SK-N-SH (cell line): Measurements from ENCODE around the gene BMPR1A. TPM values are rescaled to one million over a fixed set of nuclear protein-coding genes. Genes with fewer than 3 reads are reported as not detected.

Experiments used
- CTCF ChIA-PET: fragments of 300-600, 350-600 bp; formaldehyde crosslinking; extraction: SDS; loops from one replicate; lab custom pipeline; 2021; lab: Yijun Ruan, JAX
- POLR2A ChIA-PET: fragments of 350-600 bp; sonication (Branson Sonifier 250); formaldehyde crosslinking; extraction: SDS; loops from one replicate; lab custom pipeline; 2020; ENCODE audit warnings: antibody characterized with exemption, inconsistent platforms; lab: Yijun Ruan, JAX
- DNase-seq: peaks from one replicate; pipeline ENCODE4 v3.0.0; 2012
- H2AFZ ChIP-seq: fragments of 200-600 bp; sonication (generic); 2 replicates; pipeline ENCODE4 v1.8.1; 2016; ENCODE audit warnings: antibody characterized with exemption, mild to moderate bottlenecking, low read depth
- H3F3A ChIP-seq: fragments of 200-600 bp; sonication (generic); replicated peaks from 2 replicates; pipeline ENCODE3; 2016; ENCODE audit warnings: antibody characterized with exemption, mild to moderate bottlenecking; ENCODE audit not compliant: insufficient read depth
- H3K27ac ChIP-seq, 2 experiments: fragments of 200-500 bp in 1 of 2; fragments of 200-600 bp in 1 of 2; sonication (Bioruptor generic) in 1 of 2; sonication (generic), shearing (Covaris generic) in 1 of 2; 2 replicates each; pipeline versions ENCODE4 v1.5.1 to v1.6.1; 2014 to 2016; ENCODE audit warnings: low read depth in 2 of 2, inconsistent platforms in 1 of 2, low read length in 1 of 2, mild to moderate bottlenecking in 1 of 2, mixed read lengths in 1 of 2
- H3K27me3 ChIP-seq: fragments of 200-600 bp; sonication (generic), shearing (Covaris generic); 2 replicates; pipeline ENCODE4 v1.6.1; 2016; ENCODE audit warnings: mixed run types; ENCODE audit not compliant: insufficient read depth
- H3K36me3 ChIP-seq, 2 experiments: fragments of 200-500 bp in 1 of 2; fragments of 200-600 bp in 1 of 2; sonication (Bioruptor generic) in 1 of 2; sonication (generic) in 1 of 2; replicated peaks in 1 of 2; 2 replicates each; pipeline versions ENCODE3 to v1.5.1; 2014 to 2016; ENCODE audit warnings: low read length in 1 of 2, mild to moderate bottlenecking in 1 of 2; ENCODE audit not compliant: insufficient read depth in 2 of 2, control insufficient read depth in 1 of 2
- H3K4me1 ChIP-seq, 2 experiments: fragments of 200-500 bp in 1 of 2; fragments of 200-600 bp in 1 of 2; sonication (Bioruptor generic) in 1 of 2; sonication (generic), shearing (Covaris generic) in 1 of 2; 2 replicates each; pipeline versions ENCODE4 v1.5.1 to v1.6.1; 2014 to 2016; ENCODE audit warnings: low read depth in 1 of 2, low read length in 1 of 2, mixed run types in 1 of 2; ENCODE audit not compliant: insufficient read depth in 2 of 2, control insufficient read depth in 1 of 2
- H3K4me2 ChIP-seq: fragments of 200-600 bp; sonication (generic), shearing (Covaris generic); 2 replicates; pipeline ENCODE4 v1.6.1; 2017; ENCODE audit warnings: mixed run types
- H3K4me3 ChIP-seq, 2 experiments: fragments of 200-500 bp in 1 of 2; fragments of 200-600 bp in 1 of 2; sonication (Bioruptor generic) in 1 of 2; sonication (generic), shearing (Covaris generic) in 1 of 2; 2 replicates each; pipeline versions ENCODE4 v1.5.1 to v1.8.1; 2014 to 2016; ENCODE audit warnings: low read depth in 2 of 2, inconsistent platforms in 1 of 2, low read length in 1 of 2, mild to moderate bottlenecking in 1 of 2, mixed read lengths in 1 of 2, moderate library complexity in 1 of 2
- H3K79me2 ChIP-seq: fragments of 200-600 bp; sonication (generic); 2 replicates; pipeline ENCODE4 v1.8.1; 2017; ENCODE audit warnings: mild to moderate bottlenecking; ENCODE audit not compliant: insufficient read depth
- H3K9ac ChIP-seq: fragments of 200-600 bp; sonication (generic); 2 replicates; pipeline ENCODE4 v1.6.1; 2017; ENCODE audit warnings: mixed run types
- H3K9me2 ChIP-seq: fragments of 200-600 bp; sonication (generic); 2 replicates; pipeline ENCODE4 v1.6.1; 2017; ENCODE audit warnings: mixed run types
- H3K9me3 ChIP-seq: fragments of 200-600 bp; sonication (generic); 2 replicates; pipeline ENCODE4 v1.6.1; 2017; ENCODE audit warnings: mixed run types, mild to moderate bottlenecking, moderate library complexity
- H4K20me1 ChIP-seq: fragments of 200-600 bp; sonication (generic); 2 replicates; pipeline ENCODE4 v1.6.1; 2017; ENCODE audit warnings: mild to moderate bottlenecking, mixed run types; ENCODE audit not compliant: insufficient read depth
- FOSL2 ChIP-seq: IDR thresholded peaks from 2 replicates; pipeline ENCODE4 v1.4.0; 2012; ENCODE audit warnings: low read depth, mild to moderate bottlenecking, moderate library complexity, borderline replicate concordance
- FOXJ3 ChIP-seq: sonication (generic); formaldehyde crosslinking; IDR thresholded peaks from 2 replicates; pipeline ENCODE4 v1.5.1; 2020; ENCODE audit warnings: mild to moderate bottlenecking, missing genetic modification reagents
- GABPA ChIP-seq: IDR thresholded peaks from 2 replicates; pipeline ENCODE4 v1.4.0; 2012; ENCODE audit warnings: low read depth, mild to moderate bottlenecking
- GATA2 ChIP-seq: sonication (generic); formaldehyde crosslinking; IDR thresholded peaks from 2 replicates; pipeline ENCODE4 v1.5.0; 2020; ENCODE audit warnings: mild to moderate bottlenecking, missing genetic modification reagents
- MXI1 ChIP-seq: IDR thresholded peaks from 2 replicates; pipeline ENCODE4 v1.6.1; 2012; ENCODE audit warnings: mild to moderate bottlenecking, low read depth, low read length, improper control_type of control experiment
- NRF1 ChIP-seq: IDR thresholded peaks from 2 replicates; pipeline ENCODE4 v1.6.1; 2012; ENCODE audit warnings: low read depth, mild to moderate bottlenecking, low read length
- SMC3 ChIP-seq: IDR thresholded peaks from 2 replicates; pipeline ENCODE4 v1.6.1; 2012; ENCODE audit warnings: low read depth, low read length, improper control_type of control experiment
- TAF1 ChIP-seq: IDR thresholded peaks from 2 replicates; pipeline ENCODE4 v1.6.1; 2012; ENCODE audit warnings: low read depth, mild to moderate bottlenecking, low read length, moderate library complexity, borderline replicate concordance
- WGBS: methylation state at CpG from one replicate; pipeline ENCODE4 v1.1.6; 2017; ENCODE audit warnings: low lambda C conversion rate; 5-methylcytosine and 5-hydroxymethylcytosine counted together
- polyA plus RNA-seq, 3 experiments: library from polyadenylated mRNA; depleted of rRNA; stranded (reverse); fragments of >200 nt; gene quantifications; 2 replicates each; pipeline ENCODE4 v1.2.3, GENCODE V29; 2012
- TF ChIP-seq, protein P1 (sequence below): IDR thresholded peaks from 2 replicates; pipeline ENCODE4 v1.4.0; 2012; ENCODE audit warnings: low read depth, borderline replicate concordance
- TF ChIP-seq, protein P2 (sequence below): fragments of 200-600 bp; sonication (generic); IDR thresholded peaks from 2 replicates; pipeline ENCODE4 v1.6.1; 2017; ENCODE audit warnings: antibody characterized with exemption, mild to moderate bottlenecking, moderate library complexity
- TF ChIP-seq, protein P3 (sequence below): IDR thresholded peaks from 2 replicates; pipeline ENCODE4; 2012

BMPR1A gene
- polyA plus RNA-seq, 1 of the 3 experiments (the other 2 are of a cell fraction): 12.7 TPM

- no peak overlapping the region for H3K4me2 ChIP-seq
- H3K4me3 ChIP-seq: no peak overlapping the region
- peaks cover 6 to 11% of the 10 kb centered on the region in 2 experiments; a peak in 2 of 4 replicates for H3K4me1 ChIP-seq
- H3K9me3 ChIP-seq: no peaks in the 10 kb centered on the region
- H3K9me2 ChIP-seq: no peaks in the 10 kb centered on the region
- POLR2A ChIA-PET: no interaction called here
- H3K27ac ChIP-seq: no peak overlapping the region
- 83% methylated on average over 7 of the region's 16 CpGs for WGBS
- CTCF ChIA-PET: interaction anchor here (1.4 to 2.6 kb wide), 3 partner anchors 9 to 16 kb away, joined by 6 to 9 read pairs (median 7); no protein-coding TSS in a partner anchor
- no peaks in the 10 kb centered on the region for H3K79me2 ChIP-seq
- H3K27me3 ChIP-seq: no peaks in the 10 kb centered on the region
- no peaks in the 10 kb centered on the region for H4K20me1 ChIP-seq
- H3F3A ChIP-seq: no peaks in the 10 kb centered on the region
- H3K36me3 ChIP-seq: no peaks in the 10 kb centered on the region
- no peak overlapping the region for H2AFZ ChIP-seq
- no peak overlapping the region for H3K9ac ChIP-seq
- no peak for TF ChIP-seq GATA2
- no peak for TF ChIP-seq GABPA
- TF ChIP-seq MXI1: no peak
- no peak for DNase-seq
Observed at GRCh38 chr10:86955501-86956194, 199.2 kb downstream of the BMPR1A start.

DNA sequence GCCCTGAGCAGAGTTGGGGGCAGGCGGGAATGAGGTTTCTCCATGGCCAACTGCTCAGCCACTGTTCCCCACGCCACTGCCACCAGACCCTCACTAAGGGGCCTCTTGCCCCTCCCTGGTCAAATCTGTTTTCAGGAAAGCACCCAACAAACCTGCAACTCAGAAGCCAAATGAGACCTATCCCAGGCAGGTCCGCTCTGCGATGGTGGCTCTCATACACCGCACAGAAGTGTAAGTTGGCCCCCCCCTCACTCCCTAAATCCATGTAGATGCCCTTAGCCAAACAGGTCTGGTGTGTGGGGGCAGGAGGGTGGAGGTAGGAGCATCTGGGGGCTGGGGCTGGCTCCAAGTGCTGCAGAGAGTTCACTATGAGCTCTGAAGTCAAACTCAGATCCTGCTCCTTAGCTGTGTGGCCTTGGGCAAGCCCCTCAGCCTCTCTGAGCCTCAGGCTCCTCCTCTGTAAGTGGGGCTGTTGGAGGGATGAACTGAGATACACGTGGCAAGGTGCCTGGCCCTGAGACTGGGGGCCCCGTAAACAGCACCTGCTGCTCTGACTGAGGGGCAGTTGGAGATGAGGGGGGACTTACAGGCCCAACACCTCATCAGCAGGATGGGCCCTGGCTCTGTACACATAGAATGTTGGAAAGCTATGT, 199.9 kb downstream of the BMPR1A start:
- Histone ChIP-seq H3K9me3 (no peaks in the 10 kb centered on the region), H3K4me1 (peaks cover 6 to 11% of the 10 kb centered on the region in 2 experiments; a peak in 2 of 4 replicates), H3K36me3 (no peaks in the 10 kb centered on the region), H3K4me2 (no peak overlapping the region), H3K27me3 (no peaks in the 10 kb centered on the region), H3K9me2 (no peaks in the 10 kb centered on the region), H4K20me1 (no peaks in the 10 kb centered on the region), H3F3A (no peaks in the 10 kb centered on the region), H3K4me3 (no peak overlapping the region), H3K27ac (no peak overlapping the region), H3K9ac (no peak overlapping the region), H2AFZ (no peak overlapping the region), H3K79me2 (no peaks in the 10 kb centered on the region)
- CTCF ChIA-PET: interaction anchor here (2.0 to 2.6 kb wide), 2 partner anchors 10 to 16 kb away, joined by 7 to 9 read pairs; no protein-coding TSS in a partner anchor
- POLR2A ChIA-PET: no interaction called here
- DNase-seq: no peak
- WGBS: 91% methylated on average over 6 of the region's 7 CpGs
- TF ChIP-seq GABPA: no peak
- TF ChIP-seq FOXJ3 (CRISPR knock-in tag): no peak
- no peak for TF ChIP-seq FOSL2
- TF ChIP-seq SMC3: no peak
- TF ChIP-seq, protein P1, sequence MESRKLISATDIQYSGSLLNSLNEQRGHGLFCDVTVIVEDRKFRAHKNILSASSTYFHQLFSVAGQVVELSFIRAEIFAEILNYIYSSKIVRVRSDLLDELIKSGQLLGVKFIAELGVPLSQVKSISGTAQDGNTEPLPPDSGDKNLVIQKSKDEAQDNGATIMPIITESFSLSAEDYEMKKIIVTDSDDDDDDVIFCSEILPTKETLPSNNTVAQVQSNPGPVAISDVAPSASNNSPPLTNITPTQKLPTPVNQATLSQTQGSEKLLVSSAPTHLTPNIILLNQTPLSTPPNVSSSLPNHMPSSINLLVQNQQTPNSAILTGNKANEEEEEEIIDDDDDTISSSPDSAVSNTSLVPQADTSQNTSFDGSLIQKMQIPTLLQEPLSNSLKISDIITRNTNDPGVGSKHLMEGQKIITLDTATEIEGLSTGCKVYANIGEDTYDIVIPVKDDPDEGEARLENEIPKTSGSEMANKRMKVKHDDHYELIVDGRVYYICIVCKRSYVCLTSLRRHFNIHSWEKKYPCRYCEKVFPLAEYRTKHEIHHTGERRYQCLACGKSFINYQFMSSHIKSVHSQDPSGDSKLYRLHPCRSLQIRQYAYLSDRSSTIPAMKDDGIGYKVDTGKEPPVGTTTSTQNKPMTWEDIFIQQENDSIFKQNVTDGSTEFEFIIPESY: no peak
- no peak for TF ChIP-seq NRF1
- TF ChIP-seq, protein P2, sequence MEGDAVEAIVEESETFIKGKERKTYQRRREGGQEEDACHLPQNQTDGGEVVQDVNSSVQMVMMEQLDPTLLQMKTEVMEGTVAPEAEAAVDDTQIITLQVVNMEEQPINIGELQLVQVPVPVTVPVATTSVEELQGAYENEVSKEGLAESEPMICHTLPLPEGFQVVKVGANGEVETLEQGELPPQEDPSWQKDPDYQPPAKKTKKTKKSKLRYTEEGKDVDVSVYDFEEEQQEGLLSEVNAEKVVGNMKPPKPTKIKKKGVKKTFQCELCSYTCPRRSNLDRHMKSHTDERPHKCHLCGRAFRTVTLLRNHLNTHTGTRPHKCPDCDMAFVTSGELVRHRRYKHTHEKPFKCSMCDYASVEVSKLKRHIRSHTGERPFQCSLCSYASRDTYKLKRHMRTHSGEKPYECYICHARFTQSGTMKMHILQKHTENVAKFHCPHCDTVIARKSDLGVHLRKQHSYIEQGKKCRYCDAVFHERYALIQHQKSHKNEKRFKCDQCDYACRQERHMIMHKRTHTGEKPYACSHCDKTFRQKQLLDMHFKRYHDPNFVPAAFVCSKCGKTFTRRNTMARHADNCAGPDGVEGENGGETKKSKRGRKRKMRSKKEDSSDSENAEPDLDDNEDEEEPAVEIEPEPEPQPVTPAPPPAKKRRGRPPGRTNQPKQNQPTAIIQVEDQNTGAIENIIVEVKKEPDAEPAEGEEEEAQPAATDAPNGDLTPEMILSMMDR: no peak
- TF ChIP-seq, protein P3, sequence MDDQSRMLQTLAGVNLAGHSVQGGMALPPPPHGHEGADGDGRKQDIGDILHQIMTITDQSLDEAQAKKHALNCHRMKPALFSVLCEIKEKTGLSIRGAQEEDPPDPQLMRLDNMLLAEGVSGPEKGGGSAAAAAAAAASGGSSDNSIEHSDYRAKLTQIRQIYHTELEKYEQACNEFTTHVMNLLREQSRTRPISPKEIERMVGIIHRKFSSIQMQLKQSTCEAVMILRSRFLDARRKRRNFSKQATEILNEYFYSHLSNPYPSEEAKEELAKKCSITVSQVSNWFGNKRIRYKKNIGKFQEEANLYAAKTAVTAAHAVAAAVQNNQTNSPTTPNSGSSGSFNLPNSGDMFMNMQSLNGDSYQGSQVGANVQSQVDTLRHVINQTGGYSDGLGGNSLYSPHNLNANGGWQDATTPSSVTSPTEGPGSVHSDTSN: no peak
- TF ChIP-seq TAF1: no peak
